GM12872 (cell line): ENCODE data around the gene PTPRT.

Experiments
- TF ChIP-seq, protein P1 (sequence below): IDR thresholded peaks from 3 replicates; pipeline ENCODE4 v1.5.1; 2011; ENCODE audit warnings: low read depth, mild to moderate bottlenecking, low read length, moderate library complexity; ENCODE audit not compliant: insufficient read depth

The PTPRT gene

DNA sequence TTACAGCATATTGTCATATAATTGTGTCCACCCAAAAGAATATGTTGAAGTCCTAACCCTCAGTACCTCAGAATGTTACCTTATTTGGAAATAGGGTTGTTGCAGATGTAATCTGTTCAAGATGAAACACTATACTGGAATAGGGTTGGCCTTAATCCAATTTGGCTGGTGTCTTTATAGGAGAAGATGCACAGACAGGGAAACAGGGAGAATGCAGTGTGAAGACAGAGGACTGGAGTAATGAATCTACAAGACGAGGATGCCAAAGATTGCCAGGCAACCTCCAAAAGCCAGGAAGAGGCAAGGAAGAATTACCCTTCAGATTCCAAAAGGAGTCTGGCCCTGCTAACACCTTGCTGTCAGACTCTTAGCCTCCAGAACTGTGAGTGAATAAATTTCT lies 482.9 kb downstream of the PTPRT start:
- TF ChIP-seq, protein P1, sequence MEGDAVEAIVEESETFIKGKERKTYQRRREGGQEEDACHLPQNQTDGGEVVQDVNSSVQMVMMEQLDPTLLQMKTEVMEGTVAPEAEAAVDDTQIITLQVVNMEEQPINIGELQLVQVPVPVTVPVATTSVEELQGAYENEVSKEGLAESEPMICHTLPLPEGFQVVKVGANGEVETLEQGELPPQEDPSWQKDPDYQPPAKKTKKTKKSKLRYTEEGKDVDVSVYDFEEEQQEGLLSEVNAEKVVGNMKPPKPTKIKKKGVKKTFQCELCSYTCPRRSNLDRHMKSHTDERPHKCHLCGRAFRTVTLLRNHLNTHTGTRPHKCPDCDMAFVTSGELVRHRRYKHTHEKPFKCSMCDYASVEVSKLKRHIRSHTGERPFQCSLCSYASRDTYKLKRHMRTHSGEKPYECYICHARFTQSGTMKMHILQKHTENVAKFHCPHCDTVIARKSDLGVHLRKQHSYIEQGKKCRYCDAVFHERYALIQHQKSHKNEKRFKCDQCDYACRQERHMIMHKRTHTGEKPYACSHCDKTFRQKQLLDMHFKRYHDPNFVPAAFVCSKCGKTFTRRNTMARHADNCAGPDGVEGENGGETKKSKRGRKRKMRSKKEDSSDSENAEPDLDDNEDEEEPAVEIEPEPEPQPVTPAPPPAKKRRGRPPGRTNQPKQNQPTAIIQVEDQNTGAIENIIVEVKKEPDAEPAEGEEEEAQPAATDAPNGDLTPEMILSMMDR, result no peak

- TF ChIP-seq, protein P1, result no peak
These were observed 484.2 kb downstream of the PTPRT start for GRCh38 chr20:42705550-42705949.

DNA sequence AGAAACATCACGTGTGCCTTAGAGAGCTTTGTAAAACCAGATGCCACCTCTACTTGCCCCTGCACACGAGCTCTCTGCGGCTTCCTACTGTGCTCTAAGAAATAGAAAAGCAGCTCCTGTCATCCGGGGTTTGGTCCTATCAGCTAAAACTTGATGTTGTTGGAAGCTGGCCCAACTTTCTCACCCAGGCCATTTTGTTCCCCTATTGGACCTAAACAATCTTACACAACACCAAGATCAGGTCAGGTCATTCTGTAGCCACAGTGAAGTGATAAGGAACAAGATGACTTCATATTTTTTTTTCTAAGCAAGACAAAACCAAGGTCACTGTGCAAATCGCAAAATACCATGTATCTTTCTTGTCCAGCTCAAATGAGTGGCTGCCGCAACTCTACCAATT lies 486.0 kb downstream of the PTPRT start:
- TF ChIP-seq, protein P1, result no peak

- TF ChIP-seq, protein P1, result no peak
These were observed 487.8 kb downstream of the PTPRT start for GRCh38 chr20:42701948-42702347.

- TF ChIP-seq, protein P1, result no peak
These were observed 489.3 kb downstream of the PTPRT start for GRCh38 chr20:42700372-42700771.

DNA sequence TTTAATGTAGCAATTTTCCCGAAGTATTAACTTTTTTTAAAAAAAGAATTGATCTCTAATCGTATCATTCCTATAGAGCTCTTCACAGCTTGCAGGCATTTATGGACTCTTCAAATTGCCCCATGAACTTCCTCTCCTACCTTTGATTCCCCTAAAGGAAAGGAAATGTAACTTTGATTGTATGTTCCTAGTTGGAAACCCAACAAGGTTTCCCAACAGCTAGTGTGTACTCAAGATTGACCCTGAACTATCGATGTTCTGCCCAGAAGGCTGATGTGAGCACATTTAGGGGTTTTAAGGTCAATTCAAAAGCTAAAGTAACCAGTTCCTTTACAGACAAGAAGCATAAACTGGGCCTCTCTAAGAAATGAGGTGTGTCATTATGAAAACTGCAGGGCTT lies 491.7 kb downstream of the PTPRT start:
- TF ChIP-seq, protein P1, result no peak

GRCh38 chr20:42690842-42691437 lies 498.8 kb downstream of the PTPRT start:
- TF ChIP-seq, protein P1, result no peak
